ENCODE measurements around the gene SKA1.

SKA1 gene, protein sequence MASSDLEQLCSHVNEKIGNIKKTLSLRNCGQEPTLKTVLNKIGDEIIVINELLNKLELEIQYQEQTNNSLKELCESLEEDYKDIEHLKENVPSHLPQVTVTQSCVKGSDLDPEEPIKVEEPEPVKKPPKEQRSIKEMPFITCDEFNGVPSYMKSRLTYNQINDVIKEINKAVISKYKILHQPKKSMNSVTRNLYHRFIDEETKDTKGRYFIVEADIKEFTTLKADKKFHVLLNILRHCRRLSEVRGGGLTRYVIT

DNA sequence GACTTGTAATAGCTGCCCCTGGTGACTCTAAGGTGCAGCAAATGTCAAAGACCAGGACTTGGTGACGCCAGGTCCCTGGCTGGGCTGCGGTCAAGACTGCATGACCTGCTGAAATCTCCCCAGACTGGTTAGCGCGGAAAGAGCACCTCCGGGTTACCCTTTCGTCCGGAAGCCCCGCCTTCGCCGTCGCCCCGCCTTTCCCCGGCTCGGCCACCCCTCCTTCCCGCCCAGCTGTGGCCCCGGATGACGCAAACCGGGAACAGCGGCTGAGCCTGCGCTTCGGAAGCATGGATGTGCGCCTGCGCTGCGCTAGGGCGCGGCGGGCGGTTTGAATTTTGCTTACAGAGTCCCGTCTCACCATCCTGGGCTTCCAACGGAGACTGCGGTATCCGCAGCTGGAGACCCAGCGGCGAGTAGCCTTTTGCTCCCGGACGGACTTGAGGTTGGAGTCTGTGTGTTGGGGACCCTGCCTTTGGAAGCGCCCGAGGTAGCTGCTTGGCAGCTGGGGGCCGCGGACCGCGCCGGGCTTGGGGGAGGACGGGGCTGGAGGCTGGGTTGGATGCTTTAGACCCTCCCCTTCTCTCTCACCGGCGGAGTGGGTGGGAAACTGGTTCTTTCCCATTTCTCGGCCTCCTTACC is at the start of gene SKA1:
SKA1 (plus strand) TSS at position 294 of the 639 bp plus-strand sequence. CDS start 785 bp downstream, outside the sequence.
- in situ Hi-C loops (cut with HindIII; ENCODE audit: low sequenced_read_pairs): no loop called here

- in situ Hi-C loops (cut with HindIII; ENCODE audit: low sequenced_read_pairs): no loop called here
These were observed 46.9 kb upstream of the SKA1 start for GRCh38 chr18:50327983-50328382.

DNA sequence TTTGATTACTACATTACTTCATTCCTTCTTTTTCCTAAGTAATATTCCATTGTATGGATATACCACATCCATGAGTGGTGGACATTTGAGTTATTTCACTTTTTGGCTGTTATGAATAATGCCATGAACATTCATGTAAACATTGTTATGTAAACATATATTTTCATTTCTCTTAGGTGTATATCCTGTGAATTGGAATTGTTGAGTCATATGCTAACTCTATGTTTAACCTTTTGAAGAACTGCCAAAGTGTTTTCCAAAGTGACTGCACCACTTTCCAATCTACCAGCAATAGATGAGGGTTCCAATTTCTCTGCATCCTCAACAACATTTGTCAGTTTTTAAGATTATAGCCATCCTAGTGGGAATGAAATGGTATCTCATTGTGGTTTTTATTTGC is 44.7 kb upstream of the SKA1 start:
- in situ Hi-C loops (cut with HindIII; ENCODE audit: low sequenced_read_pairs): loop anchor here (10.0 kb wide), 1 partner anchor 135 kb away; the partner anchor contains the start of gene MYO5B

DNA sequence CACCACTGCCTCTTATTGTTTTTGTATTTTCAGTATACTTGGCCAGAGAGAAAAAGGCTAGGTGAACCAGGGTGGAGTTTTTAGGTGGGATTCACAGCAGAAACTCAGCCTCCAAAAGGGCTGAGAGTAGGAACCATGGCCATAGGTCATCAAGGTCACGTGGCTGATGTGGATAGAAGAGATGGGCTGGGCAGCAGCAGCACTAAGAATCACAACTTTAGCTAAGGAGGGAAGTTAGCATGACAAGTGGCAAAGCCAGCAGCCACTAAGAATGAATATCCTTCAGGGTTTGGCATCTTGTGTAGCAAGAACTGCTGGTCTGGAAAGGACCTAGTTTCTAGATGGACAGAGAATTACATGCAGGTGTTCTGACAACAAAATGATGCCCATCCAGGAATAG is 43.2 kb upstream of the SKA1 start:
- in situ Hi-C loops (cut with HindIII; ENCODE audit: low sequenced_read_pairs): loop anchor here (10.0 kb wide), 1 partner anchor 137 kb away; the partner anchor contains the start of gene MYO5B

- in situ Hi-C loops (cut with HindIII; ENCODE audit: low sequenced_read_pairs): loop anchor here (10.0 kb wide), 1 partner anchor 140 kb away; the partner anchor contains the start of gene MYO5B
These were observed 40.2 kb upstream of the SKA1 start for GRCh38 chr18:50334546-50335152.

- in situ Hi-C loops (cut with HindIII; ENCODE audit: low sequenced_read_pairs): loop anchor here (10.0 kb wide), 1 partner anchor 143 kb away; the partner anchor contains the start of gene MYO5B
These were observed 36.7 kb upstream of the SKA1 start for GRCh38 chr18:50338122-50338521.

- in situ Hi-C loops (cut with HindIII; ENCODE audit: low sequenced_read_pairs): loop anchor here (10.0 kb wide), 1 partner anchor 144 kb away; the partner anchor contains the start of gene MYO5B
These were observed 36.1 kb upstream of the SKA1 start for GRCh38 chr18:50338715-50339114.

- in situ Hi-C loops (cut with HindIII; ENCODE audit: low sequenced_read_pairs): no loop called here
These were observed 34.8 kb upstream of the SKA1 start for GRCh38 chr18:50340078-50340477.

DNA sequence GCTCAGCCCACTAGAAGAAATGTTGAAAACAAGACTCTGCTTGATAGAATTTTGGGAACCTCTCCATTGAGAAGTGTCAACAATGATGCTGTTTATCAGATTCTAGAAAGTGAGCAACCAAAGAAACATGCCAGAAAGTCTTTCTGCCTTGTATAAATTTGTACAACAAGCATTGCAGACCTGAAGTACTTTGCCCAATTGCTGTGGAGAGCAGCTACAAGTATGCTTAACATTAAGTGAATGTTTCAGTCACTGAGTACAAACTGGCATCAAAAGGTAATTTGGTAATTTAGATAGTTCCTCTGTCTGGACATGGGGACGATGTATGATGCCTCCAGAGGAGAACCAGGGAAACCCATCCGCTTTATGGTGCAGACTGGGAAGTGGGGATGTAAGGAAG is 33.4 kb upstream of the SKA1 start:
- in situ Hi-C loops (cut with HindIII; ENCODE audit: low sequenced_read_pairs): no loop called here

- in situ Hi-C loops (cut with HindIII; ENCODE audit: low sequenced_read_pairs): no loop called here
These were observed 24.1 kb upstream of the SKA1 start for GRCh38 chr18:50350699-50351098.

GRCh38 chr18:50356036-50356945 is 18.6 kb upstream of the SKA1 start:
- in situ Hi-C loops (cut with HindIII; ENCODE audit: low sequenced_read_pairs): no loop called here

GRCh38 chr18:50358844-50359243 is 16.0 kb upstream of the SKA1 start:
- in situ Hi-C loops (cut with HindIII; ENCODE audit: low sequenced_read_pairs): no loop called here

DNA sequence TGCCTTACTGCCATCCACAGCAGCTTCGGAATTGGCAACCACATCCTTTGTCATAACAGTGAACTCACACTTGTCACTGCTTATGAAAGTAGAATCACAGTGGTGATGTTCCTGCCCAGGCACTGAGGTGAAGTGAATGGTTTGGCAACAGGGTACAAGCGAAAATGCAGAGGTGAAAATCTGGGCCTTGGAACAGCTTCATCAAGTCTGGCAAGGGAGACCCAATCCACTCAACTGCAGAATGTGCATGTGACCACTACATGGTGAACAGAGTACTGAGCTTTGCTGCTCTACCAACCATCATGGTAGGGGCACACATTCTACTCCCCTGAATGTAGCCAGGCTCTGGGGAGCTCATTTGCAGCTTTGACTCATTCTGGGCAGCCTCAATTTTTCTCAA is 15.0 kb upstream of the SKA1 start:
- in situ Hi-C loops (cut with HindIII; ENCODE audit: low sequenced_read_pairs): no loop called here

DNA sequence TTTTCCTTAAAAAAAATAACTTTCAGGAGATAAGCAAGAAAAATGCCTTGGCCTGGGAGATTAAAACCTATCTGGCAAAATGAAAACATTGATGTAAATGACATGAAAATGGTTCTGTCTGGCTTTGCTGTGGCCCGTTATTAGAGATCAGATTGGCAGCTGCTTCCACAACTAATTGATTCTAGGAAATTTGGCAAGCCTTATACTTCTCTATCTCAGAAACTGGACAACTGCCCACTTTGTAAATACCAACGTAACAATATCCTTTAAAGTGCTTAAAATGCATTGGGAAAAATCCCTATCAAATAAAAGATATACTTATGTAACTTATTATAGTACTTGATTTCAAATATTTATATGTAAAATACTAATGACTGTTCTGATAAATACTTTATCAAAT is 14.2 kb upstream of the SKA1 start:
- in situ Hi-C loops (cut with HindIII; ENCODE audit: low sequenced_read_pairs): no loop called here

DNA sequence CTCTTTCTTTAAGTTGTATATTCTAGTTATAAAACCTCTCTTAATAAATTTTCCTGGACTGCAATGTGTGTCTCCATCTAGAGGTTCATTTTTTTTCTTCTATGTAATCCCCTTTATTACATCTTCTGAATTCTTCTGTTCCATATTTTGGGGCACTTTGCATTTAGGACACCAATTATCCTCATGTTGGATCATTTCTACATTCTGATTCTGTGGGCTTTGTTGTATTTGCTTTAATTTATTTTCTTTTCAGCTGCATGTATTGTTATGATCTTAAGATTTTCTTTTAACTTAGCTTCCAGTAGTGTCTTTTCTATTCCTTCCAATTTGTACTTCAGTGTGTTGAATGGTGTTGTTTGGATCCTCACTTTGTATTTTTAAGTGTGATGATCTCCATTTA is 5.2 kb upstream of the SKA1 start:
- in situ Hi-C loops (cut with HindIII; ENCODE audit: low sequenced_read_pairs): no loop called here

- in situ Hi-C loops (cut with HindIII; ENCODE audit: low sequenced_read_pairs): no loop called here
These were observed 2.1 kb upstream of the SKA1 start for GRCh38 chr18:50372743-50373142.

DNA sequence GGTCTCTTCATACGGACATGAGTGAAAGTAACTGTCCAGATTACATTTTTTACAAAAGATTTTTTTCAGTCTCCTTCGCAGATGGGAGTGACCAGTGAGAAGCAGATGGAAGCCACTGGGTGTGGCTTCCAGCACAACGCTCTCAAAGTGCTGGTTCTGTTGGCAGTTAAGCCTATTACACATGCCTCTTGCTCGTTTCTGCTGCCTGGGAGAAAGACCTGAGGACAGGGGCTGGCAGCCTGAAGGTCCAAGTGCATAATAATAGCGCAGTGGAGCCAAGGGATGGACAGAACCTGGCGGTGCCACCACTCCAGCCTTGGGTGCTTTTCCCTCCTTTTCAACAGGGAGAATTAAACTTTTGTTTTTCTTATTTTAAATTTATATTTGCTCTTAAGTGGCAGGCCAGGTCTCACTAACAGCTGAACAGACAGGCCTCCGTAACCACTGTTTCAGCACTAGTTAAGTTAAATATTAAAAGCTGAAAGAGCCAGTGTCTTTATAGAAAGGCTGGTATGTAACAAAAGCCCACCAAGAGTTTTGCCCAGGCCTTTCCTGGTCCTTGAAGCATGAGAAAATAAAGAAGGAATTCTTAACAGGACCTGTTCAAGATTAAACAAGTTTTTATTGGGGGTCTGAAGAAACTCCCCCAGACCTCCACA is 1.2 kb upstream of the SKA1 start:
- in situ Hi-C loops (cut with HindIII; ENCODE audit: low sequenced_read_pairs): no loop called here

GRCh38 chr18:50374220-50374752 is 560 bp upstream of the SKA1 start:
- in situ Hi-C loops (cut with HindIII; ENCODE audit: low sequenced_read_pairs): no loop called here

DNA sequence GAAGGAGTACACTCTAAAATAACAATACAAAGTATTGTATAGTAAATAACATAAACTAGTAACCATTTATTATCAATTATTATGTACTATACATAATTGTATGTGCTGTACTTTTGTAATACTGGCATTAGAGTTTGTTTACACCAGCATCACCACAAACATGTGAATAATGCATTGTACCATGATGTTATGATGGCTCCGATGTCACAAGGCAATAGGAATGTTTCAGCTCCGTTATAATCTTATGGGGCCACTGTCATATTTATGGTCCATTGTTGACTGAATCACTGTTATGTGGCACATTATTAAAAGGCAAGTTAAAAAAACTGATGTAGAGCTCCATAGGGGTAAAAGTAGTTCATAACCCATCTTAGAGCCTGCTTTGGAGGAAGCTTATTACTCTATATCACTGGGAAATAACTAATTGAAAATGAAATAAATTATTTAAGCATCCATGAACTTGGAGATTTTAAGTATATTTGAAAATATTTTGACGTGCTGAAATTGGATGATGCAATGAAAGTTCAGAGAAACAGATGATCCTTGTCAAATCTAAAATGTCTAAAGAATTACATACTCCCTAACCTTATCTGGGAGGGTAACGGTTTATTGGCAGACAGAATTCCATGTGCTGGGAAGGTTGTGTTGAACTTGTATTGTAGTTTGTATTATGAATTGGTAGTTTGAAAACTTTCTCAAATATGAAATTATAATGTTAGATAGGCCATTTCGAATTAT is 2.4 kb downstream of the SKA1 start:
- in situ Hi-C loops (cut with HindIII; ENCODE audit: low sequenced_read_pairs): no loop called here
